GM12878 (cell line): ENCODE results near the gene CDC16.

Experiments
- EZH2 ChIP-seq: IDR thresholded peaks from 2 replicates; pipeline ENCODE4 v1.6.1; 2012; ENCODE audit warnings: low read depth, mild to moderate bottlenecking, control low read depth, inconsistent platforms, low read length, borderline replicate concordance; ENCODE audit not compliant: control insufficient read depth
- GATAD2B ChIP-seq: fragments of 450-650 bp; conservative IDR thresholded peaks from 2 replicates; pipeline ENCODE4 v1.6.1; 2017; ENCODE audit warnings: low read depth, mild to moderate bottlenecking, moderate library complexity
- POLR2A ChIP-seq: IDR thresholded peaks from 2 replicates; pipeline ENCODE4 v1.6.1; 2011; ENCODE audit warnings: low read depth, mild to moderate bottlenecking, low read length
- SMC3 ChIP-seq: IDR thresholded peaks from 2 replicates; pipeline ENCODE4 v1.6.1; 2011; ENCODE audit warnings: low read length, improper control_type of control experiment, borderline replicate concordance
- TF ChIP-seq, protein P1 (sequence below), 3 experiments: IDR thresholded peaks in 2 of 3; conservative IDR thresholded peaks in 1 of 3; 2 replicates each; pipeline ENCODE4 v1.5.1; 2011; ENCODE audit warnings: low read depth in 3 of 3, low read length in 3 of 3, mild to moderate bottlenecking in 3 of 3, control low read depth in 2 of 3, moderate library complexity in 2 of 3, inconsistent platforms in 1 of 3, mixed read lengths in 1 of 3; ENCODE audit not compliant: control insufficient read depth in 2 of 3, insufficient read depth in 1 of 3; ENCODE audit errors: extremely low read depth in 1 of 3
- TF ChIP-seq, protein P2 (sequence below): fragments of 450-650 bp; IDR thresholded peaks from 2 replicates; pipeline ENCODE4 v1.6.1; 2017; ENCODE audit warnings: mild to moderate bottlenecking

DNA sequence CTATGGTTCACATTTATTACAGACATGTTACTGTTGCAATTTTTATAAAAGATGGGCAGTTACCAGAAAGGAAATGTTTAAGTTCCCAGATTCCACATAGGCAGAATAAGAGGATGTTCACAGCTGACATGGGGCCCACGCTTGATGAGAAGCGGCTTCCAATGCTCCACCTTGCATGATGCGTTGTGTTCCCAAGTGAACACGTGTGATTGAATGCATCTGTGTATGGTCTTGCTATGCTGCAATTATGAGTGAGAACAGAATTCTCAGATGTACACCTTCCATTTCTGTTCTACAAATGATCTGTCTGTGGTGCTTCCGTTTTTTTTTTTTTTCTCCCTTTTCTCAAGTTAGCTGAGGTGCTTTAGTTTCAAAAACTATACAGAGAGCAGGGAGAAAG is 62.2 kb downstream of the CDC16 start:
- TF ChIP-seq, protein P1, sequence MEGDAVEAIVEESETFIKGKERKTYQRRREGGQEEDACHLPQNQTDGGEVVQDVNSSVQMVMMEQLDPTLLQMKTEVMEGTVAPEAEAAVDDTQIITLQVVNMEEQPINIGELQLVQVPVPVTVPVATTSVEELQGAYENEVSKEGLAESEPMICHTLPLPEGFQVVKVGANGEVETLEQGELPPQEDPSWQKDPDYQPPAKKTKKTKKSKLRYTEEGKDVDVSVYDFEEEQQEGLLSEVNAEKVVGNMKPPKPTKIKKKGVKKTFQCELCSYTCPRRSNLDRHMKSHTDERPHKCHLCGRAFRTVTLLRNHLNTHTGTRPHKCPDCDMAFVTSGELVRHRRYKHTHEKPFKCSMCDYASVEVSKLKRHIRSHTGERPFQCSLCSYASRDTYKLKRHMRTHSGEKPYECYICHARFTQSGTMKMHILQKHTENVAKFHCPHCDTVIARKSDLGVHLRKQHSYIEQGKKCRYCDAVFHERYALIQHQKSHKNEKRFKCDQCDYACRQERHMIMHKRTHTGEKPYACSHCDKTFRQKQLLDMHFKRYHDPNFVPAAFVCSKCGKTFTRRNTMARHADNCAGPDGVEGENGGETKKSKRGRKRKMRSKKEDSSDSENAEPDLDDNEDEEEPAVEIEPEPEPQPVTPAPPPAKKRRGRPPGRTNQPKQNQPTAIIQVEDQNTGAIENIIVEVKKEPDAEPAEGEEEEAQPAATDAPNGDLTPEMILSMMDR (IDR thresholded peaks at IDR 0.05 in 2 of 3, conservative IDR thresholded peaks at IDR 0.05 in 1 of 3; ENCODE audit: control insufficient read depth in 2 of 3, extremely low read depth in 1 of 3, insufficient read depth in 1 of 3, low read depth in 3 of 3, low read length in 3 of 3), result no peak
- TF ChIP-seq SMC3 (0 out of 2 replicates have a peak, but pooled peaks have one; percentile 6), POLR2A (no peak; the same call in none of the 2 replicates), GATAD2B (no peak), EZH2 (no peak)
- TF ChIP-seq, protein P2, sequence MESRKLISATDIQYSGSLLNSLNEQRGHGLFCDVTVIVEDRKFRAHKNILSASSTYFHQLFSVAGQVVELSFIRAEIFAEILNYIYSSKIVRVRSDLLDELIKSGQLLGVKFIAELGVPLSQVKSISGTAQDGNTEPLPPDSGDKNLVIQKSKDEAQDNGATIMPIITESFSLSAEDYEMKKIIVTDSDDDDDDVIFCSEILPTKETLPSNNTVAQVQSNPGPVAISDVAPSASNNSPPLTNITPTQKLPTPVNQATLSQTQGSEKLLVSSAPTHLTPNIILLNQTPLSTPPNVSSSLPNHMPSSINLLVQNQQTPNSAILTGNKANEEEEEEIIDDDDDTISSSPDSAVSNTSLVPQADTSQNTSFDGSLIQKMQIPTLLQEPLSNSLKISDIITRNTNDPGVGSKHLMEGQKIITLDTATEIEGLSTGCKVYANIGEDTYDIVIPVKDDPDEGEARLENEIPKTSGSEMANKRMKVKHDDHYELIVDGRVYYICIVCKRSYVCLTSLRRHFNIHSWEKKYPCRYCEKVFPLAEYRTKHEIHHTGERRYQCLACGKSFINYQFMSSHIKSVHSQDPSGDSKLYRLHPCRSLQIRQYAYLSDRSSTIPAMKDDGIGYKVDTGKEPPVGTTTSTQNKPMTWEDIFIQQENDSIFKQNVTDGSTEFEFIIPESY, result no peak
